Neural progenitor cell (in vitro differentiated cells): Measurements from ENCODE around the gene NUP50. TPM values are rescaled to one million over a fixed set of nuclear protein-coding genes. Genes with fewer than 3 reads are reported as not detected.

Source experiments
- DNase-seq: peaks from one replicate; pipeline ENCODE4 v3.0.0-alpha.2; 2016; ENCODE audit warnings: low spot score
- H2AFZ ChIP-seq: fragments of 200-600 bp; sonication (generic); replicated peaks from 2 replicates; pipeline ENCODE4 v1.6.1; 2016; ENCODE audit warnings: antibody characterized with exemption
- H3F3A ChIP-seq: fragments of 200-600 bp; sonication (generic); 2 replicates; pipeline ENCODE4 v1.6.1; 2016; ENCODE audit warnings: antibody characterized with exemption, low read depth
- H3K27ac ChIP-seq: fragments of 200-600 bp; sonication (generic); 2 replicates; pipeline ENCODE4 v1.5.1; 2016; ENCODE audit warnings: mild to moderate bottlenecking
- H3K27me3 ChIP-seq: fragments of 200-600 bp; sonication (generic); 2 replicates; pipeline ENCODE4 v1.6.1; 2016; ENCODE audit warnings: mild to moderate bottlenecking, moderate library complexity
- H3K36me3 ChIP-seq: fragments of 200-600 bp; sonication (generic); 2 replicates; pipeline ENCODE4 v1.5.1; 2016
- H3K4me1 ChIP-seq: fragments of 200-600 bp; sonication (generic); 2 replicates; pipeline ENCODE4 v1.6.1; 2016; ENCODE audit warnings: mixed run types
- H3K4me2 ChIP-seq: fragments of 200-600 bp; sonication (generic); 2 replicates; pipeline ENCODE4 v1.6.1; 2016
- H3K4me3 ChIP-seq: fragments of 200-600 bp; sonication (generic); 2 replicates; pipeline ENCODE4 v1.5.1; 2016
- H3K79me2 ChIP-seq: fragments of 200-600 bp; sonication (generic); 2 replicates; pipeline ENCODE4 v1.6.1; 2016; ENCODE audit warnings: low read depth
- H3K9ac ChIP-seq: fragments of 200-600 bp; sonication (generic); 2 replicates; pipeline ENCODE4 v1.6.1; 2016
- H3K9me3 ChIP-seq: fragments of 200-600 bp; sonication (generic); 2 replicates; pipeline ENCODE4 v1.5.1; 2016; ENCODE audit warnings: low read depth
- H4K20me1 ChIP-seq: fragments of 200-600 bp; sonication (generic); 2 replicates; pipeline ENCODE4 v1.6.1; 2016; ENCODE audit warnings: low read depth
- H3K27ac Mint-ChIP-seq: 3 replicates; pipeline ENCODE4 v1.8.0; 2021; ENCODE audit warnings: mixed read lengths
- H3K27me3 Mint-ChIP-seq: 2 replicates; pipeline ENCODE4 v1.8.0; 2022; ENCODE audit warnings: low read depth, mild to moderate bottlenecking, inconsistent platforms, moderate library complexity, mixed read lengths; ENCODE audit not compliant: insufficient read depth
- H3K36me3 Mint-ChIP-seq: 3 replicates; pipeline ENCODE4 v1.8.0; 2021; ENCODE audit warnings: mixed read lengths
- H3K4me1 Mint-ChIP-seq: 3 replicates; pipeline ENCODE4 v1.8.0; 2021; ENCODE audit warnings: mixed read lengths
- H3K4me3 Mint-ChIP-seq: 3 replicates; pipeline ENCODE4 v1.8.0; 2021; ENCODE audit warnings: mild to moderate bottlenecking, moderate library complexity, mixed read lengths
- H3K9me3 Mint-ChIP-seq: 3 replicates; pipeline ENCODE4 v1.8.0; 2020; ENCODE audit warnings: mixed read lengths
- CTCF ChIP-seq: fragments of 200-600 bp; sonication (generic); IDR thresholded peaks from 2 replicates; pipeline ENCODE4 v1.5.1; 2017; ENCODE audit warnings: antibody characterized with exemption, mild to moderate bottlenecking
- EZH2 ChIP-seq: fragments of 200-600 bp; sonication (generic); IDR thresholded peaks from 2 replicates; pipeline ENCODE4 v1.6.1; 2017; ENCODE audit warnings: antibody characterized with exemption, mild to moderate bottlenecking, moderate library complexity
- EZH2phosphoT487 ChIP-seq: fragments of 200-600 bp; sonication (generic); IDR thresholded peaks from 2 replicates; pipeline ENCODE4 v1.6.1; 2017; ENCODE audit warnings: antibody characterized with exemption
- total RNA-seq: library from RNA; depleted of rRNA; stranded (reverse); fragments of >200 nt; gene quantifications from 2 replicates; pipeline ENCODE4 v1.2.3, GENCODE V29; 2015; ENCODE audit warnings: low replicate concordance

The NUP50 gene
- total RNA-seq, 1 donor from 2014 or later, result 96.8 TPM

- Histone ChIP-seq H3K4me1 (peaks cover 7% of the 10 kb centered on the region), H3K4me3 (no peak overlapping the region), H3K27me3 (no peaks in the 10 kb centered on the region), H3F3A (peaks cover 8% of the 10 kb centered on the region), H4K20me1 (peaks cover 9% of the 10 kb centered on the region), H3K9ac (no peak overlapping the region), H3K27ac (no peak overlapping the region), H3K4me2 (no peak overlapping the region), H3K36me3 (no peaks in the 10 kb centered on the region), H3K9me3 (no peaks in the 10 kb centered on the region), H3K79me2 (no peaks in the 10 kb centered on the region), H2AFZ (no peak overlapping the region)
- Mint-ChIP-seq H3K36me3 (peaks cover 2% of the 10 kb centered on the region), H3K27me3 (peaks cover 2% of the 10 kb centered on the region), H3K27ac (peak overlapping the region; percentile 99), H3K4me3 (peak overlapping the region; percentile 62), H3K4me1 (peaks cover 30% of the 10 kb centered on the region), H3K9me3 (no peaks in the 10 kb centered on the region)
- no peak for TF ChIP-seq EZH2
- TF ChIP-seq EZH2phosphoT487, result no peak
- no peak for TF ChIP-seq CTCF
- no peak for DNase-seq
Observed at GRCh38 chr22:45197606-45198462, 34.1 kb downstream of the NUP50 start.

GRCh38 chr22:45198463-45198795, 34.7 kb downstream of the NUP50 start:
- Histone ChIP-seq H3F3A (peaks cover 2% of the 10 kb centered on the region), H3K4me1 (peaks cover 5% of the 10 kb centered on the region), H3K9ac (no peak overlapping the region), H3K79me2 (no peaks in the 10 kb centered on the region), H3K4me3 (no peak overlapping the region), H2AFZ (no peak overlapping the region), H3K27me3 (no peaks in the 10 kb centered on the region), H3K9me3 (no peaks in the 10 kb centered on the region), H3K4me2 (no peak overlapping the region), H3K27ac (no peak overlapping the region), H3K36me3 (no peaks in the 10 kb centered on the region), H4K20me1 (peaks cover 3% of the 10 kb centered on the region)
- H3K4me1 Mint-ChIP-seq, result peaks cover 24% of the 10 kb centered on the region
- peaks cover 2% of the 10 kb centered on the region for H3K36me3 Mint-ChIP-seq
- H3K27me3 Mint-ChIP-seq, result peaks cover 2% of the 10 kb centered on the region
- no peak overlapping the region for H3K4me3 Mint-ChIP-seq
- no peak overlapping the region for H3K27ac Mint-ChIP-seq
- TF ChIP-seq CTCF (no peak), EZH2phosphoT487 (no peak), EZH2 (no peak)
- no peak for DNase-seq
- H3K9me3 Mint-ChIP-seq, result no peaks in the 10 kb centered on the region

GRCh38 chr22:45199723-45200122, 36.0 kb downstream of the NUP50 start:
- H3K9ac ChIP-seq, result no peak overlapping the region
- no peaks in the 10 kb centered on the region for H3K9me3 ChIP-seq
- peak overlapping the region; percentile 58 for H3K27ac Mint-ChIP-seq
- peaks cover 21% of the 10 kb centered on the region for H3K4me1 Mint-ChIP-seq
- no peak overlapping the region for H2AFZ ChIP-seq
- H3K27me3 Mint-ChIP-seq, result peaks cover 2% of the 10 kb centered on the region
- no peaks in the 10 kb centered on the region for H3K9me3 Mint-ChIP-seq
- H3K4me1 ChIP-seq, result peaks cover 5% of the 10 kb centered on the region
- no peak overlapping the region for H3K4me2 ChIP-seq
- no peaks in the 10 kb centered on the region for H3K27me3 ChIP-seq
- TF ChIP-seq CTCF (no peak), EZH2 (no peak), EZH2phosphoT487 (no peak)
- H3F3A ChIP-seq, result no peaks in the 10 kb centered on the region
- H3K79me2 ChIP-seq, result no peaks in the 10 kb centered on the region
- no peak for DNase-seq
- H4K20me1 ChIP-seq, result no peaks in the 10 kb centered on the region
- no peaks in the 10 kb centered on the region for H3K36me3 ChIP-seq
- peaks cover 2% of the 10 kb centered on the region for H3K36me3 Mint-ChIP-seq
- H3K27ac ChIP-seq, result no peak overlapping the region
- no peak overlapping the region for H3K4me3 ChIP-seq
- H3K4me3 Mint-ChIP-seq, result no peak overlapping the region
